ENCODE measurements around the gene MAGEA1. TPM values are rescaled to one million over a fixed set of nuclear protein-coding genes. Genes with fewer than 3 reads are reported as not detected.

The MAGEA1 gene
- 0.08 to 0.17 TPM (median 0.14 TPM) in 5 replicates for total RNA-seq (2022; extraction: Qiagen RNA extraction; ENCODE audit: low read depth)

GRCh38 chrX:153179131-153179530 lies at the start of gene MAGEA1:
Gene MAGEA1, plus strand, starts transcription at chrX:153179284. Its CDS starts 3,106 bp downstream, at chrX:153182390.

Other genes starting within 250 kb of the MAGEA1 start
- not detected in 5 replicates for gene PNMA5, start 185.2 kb upstream of the MAGEA1 start, total RNA-seq (2022; extraction: Qiagen RNA extraction; ENCODE audit: low read depth)
- gene PNMA3, start 122.8 kb upstream of the MAGEA1 start, total RNA-seq (2022; extraction: Qiagen RNA extraction; ENCODE audit: low read depth), result 0.17 to 0.25 TPM (median 0.21 TPM) in 5 replicates
- gene PNMA6A, start 106.8 kb upstream of the MAGEA1 start, total RNA-seq (2022; extraction: Qiagen RNA extraction; ENCODE audit: low read depth), result 3.1 to 5.0 TPM (median 4.8 TPM) in 5 replicates
- gene PNMA6F, start 142.5 kb downstream of the MAGEA1 start, total RNA-seq (2022; extraction: Qiagen RNA extraction; ENCODE audit: low read depth), result not detected in 5 replicates
- 4.6 to 5.8 TPM (median 5.5 TPM) in 5 replicates for gene ZNF275, start 154.9 kb downstream of the MAGEA1 start, total RNA-seq (2022; extraction: Qiagen RNA extraction; ENCODE audit: low read depth)
- gene PNMA6E, start 222.1 kb downstream of the MAGEA1 start, total RNA-seq (2022; extraction: Qiagen RNA extraction; ENCODE audit: low read depth), result 0.02 TPM in 1 of 5 replicates, not detected in the others
- 0.41 to 0.73 TPM (median 0.56 TPM) in 5 replicates for gene ZFP92, start 232.2 kb downstream of the MAGEA1 start, total RNA-seq (2022; extraction: Qiagen RNA extraction; ENCODE audit: low read depth)

Data from A549 treated with CpdA at 1 μM for 4 hours (cell line).